Measurements from ENCODE around the gene FBXO31. TPM values are rescaled to one million over a fixed set of nuclear protein-coding genes. Genes with fewer than 3 reads are reported as not detected.
"Not testable (repeated sequence)": the region's sequence is repeated elsewhere in the genome, so short reads cannot be mapped to it uniquely, and the experiment has no call there.

The FBXO31 gene
- total RNA-seq, 2 experiments from 2014 or later = 35.7 to 38.9 TPM

DNA sequence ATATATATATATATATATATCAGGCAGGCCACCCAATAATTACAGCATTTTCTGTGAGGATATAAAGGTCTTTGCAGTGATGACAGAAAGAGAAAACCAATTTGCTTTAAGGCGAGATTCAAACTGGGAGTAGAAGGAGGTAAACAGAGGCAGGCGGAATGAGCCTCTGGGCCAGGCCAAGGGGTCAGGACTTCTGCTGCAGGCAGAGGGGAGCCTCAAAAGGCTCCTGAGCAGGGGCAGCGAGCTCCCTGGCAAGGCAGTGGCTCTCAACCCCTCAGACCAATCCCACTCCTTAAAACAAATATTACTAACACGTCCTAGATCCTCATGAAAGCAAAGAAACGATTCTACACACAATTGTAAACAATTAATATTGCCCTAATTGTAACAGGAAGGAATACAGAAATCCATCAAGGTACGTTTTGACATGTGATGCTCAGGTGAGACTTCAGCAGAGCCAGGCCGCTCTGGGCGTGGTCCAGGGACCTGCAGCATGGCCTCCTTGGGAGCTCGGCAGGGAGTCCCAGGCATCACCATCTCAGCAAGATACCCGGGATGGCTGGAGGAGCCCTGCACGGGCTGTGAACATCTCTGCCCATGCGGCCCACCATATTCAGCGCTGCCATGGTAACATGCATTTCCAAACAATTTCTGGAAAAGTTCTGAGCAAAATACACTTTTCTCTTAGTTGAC is 18.4 kb downstream of the FBXO31 start:
- no peak for ATAC-seq (ENCODE audit: poor library complexity)
- Mint-ChIP-seq H3K4me3 (no peak overlapping the region), H3K36me3 (ENCODE audit: low read depth) (peaks cover 59% of the 10 kb centered on the region), H3K27me3 (no peaks in the 10 kb centered on the region), H3K27ac (peak overlapping the region; percentile 36), H3K9me3 (no peaks in the 10 kb centered on the region), H3K4me1 (ENCODE audit: low read depth) (peaks cover 34% of the 10 kb centered on the region)
- peaks cover 17% of the 10 kb centered on the region for H3K4me1 ChIP-seq (ENCODE audit: insufficient read depth, low read length)
- DNase-seq = no peak
- ChIA-PET CTCF (no interaction called here), POLR2A (no interaction called here)
- H3K27ac ChIP-seq (ENCODE audit: low read depth in 1 of 2, low read length in 2 of 2) = no peak overlapping the region
- no peak overlapping the region for H3K4me3 ChIP-seq (ENCODE audit: low read length)
- TF ChIP-seq, protein P1, sequence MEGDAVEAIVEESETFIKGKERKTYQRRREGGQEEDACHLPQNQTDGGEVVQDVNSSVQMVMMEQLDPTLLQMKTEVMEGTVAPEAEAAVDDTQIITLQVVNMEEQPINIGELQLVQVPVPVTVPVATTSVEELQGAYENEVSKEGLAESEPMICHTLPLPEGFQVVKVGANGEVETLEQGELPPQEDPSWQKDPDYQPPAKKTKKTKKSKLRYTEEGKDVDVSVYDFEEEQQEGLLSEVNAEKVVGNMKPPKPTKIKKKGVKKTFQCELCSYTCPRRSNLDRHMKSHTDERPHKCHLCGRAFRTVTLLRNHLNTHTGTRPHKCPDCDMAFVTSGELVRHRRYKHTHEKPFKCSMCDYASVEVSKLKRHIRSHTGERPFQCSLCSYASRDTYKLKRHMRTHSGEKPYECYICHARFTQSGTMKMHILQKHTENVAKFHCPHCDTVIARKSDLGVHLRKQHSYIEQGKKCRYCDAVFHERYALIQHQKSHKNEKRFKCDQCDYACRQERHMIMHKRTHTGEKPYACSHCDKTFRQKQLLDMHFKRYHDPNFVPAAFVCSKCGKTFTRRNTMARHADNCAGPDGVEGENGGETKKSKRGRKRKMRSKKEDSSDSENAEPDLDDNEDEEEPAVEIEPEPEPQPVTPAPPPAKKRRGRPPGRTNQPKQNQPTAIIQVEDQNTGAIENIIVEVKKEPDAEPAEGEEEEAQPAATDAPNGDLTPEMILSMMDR (IDR thresholded peaks at IDR 0.05) = no peak
- peaks cover 41% of the 10 kb centered on the region for H3K36me3 ChIP-seq (ENCODE audit: insufficient read depth, low read length)
- no peaks in the 10 kb centered on the region for H3K9me3 ChIP-seq (ENCODE audit: control insufficient read depth in 1 of 2, insufficient read depth in 1 of 2, low read length in 2 of 2)
- intact Hi-C loops (cut with DNase I, micrococcal nuclease) = no loop called here
- H3K27me3 ChIP-seq (ENCODE audit: control insufficient read depth in 1 of 2, insufficient read depth in 2 of 2, low read length in 2 of 2) = no peaks in the 10 kb centered on the region

DNA sequence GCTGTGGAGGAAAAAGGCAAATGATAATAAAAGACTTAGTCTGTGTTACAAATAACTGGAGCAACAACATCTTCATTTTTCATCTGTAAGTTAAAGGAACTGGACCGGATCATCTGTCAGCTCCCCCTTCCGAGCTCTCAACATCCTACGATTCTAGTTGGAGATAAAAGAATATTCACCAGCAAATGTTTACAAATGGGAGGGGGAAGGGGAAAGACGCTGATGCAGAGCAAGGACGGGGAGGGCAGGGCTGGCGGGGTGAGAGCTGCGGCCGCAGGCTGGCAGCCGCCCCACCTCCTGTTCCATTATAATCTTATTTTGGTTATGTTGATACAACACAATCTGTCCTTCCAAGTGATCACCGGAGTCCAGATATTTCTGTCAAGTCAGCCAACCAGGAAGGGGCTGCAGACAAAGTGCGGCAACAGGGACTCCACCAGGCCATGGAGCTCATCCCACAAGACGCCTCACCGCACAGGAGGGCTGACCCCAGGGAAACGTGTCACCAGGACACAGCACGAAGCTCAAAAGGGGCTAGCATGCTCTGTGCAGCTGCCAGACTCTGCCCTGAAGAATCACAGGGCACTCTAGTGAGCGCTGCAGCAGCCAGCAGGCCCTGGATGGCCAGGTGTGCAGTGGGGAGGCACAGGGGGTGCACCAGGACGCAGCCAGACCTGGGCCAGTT is 19.7 kb downstream of the FBXO31 start:
- Histone ChIP-seq H3K27me3 (ENCODE audit: control insufficient read depth in 1 of 2, insufficient read depth in 2 of 2, low read length in 2 of 2) (no peaks in the 10 kb centered on the region), H3K4me1 (ENCODE audit: insufficient read depth, low read length) (peaks cover 15% of the 10 kb centered on the region), H3K9me3 (ENCODE audit: control insufficient read depth in 1 of 2, insufficient read depth in 1 of 2, low read length in 2 of 2) (no peaks in the 10 kb centered on the region), H3K27ac (ENCODE audit: low read depth in 1 of 2, low read length in 2 of 2) (no peak overlapping the region), H3K36me3 (ENCODE audit: insufficient read depth, low read length) (peaks cover 53% of the 10 kb centered on the region), H3K4me3 (ENCODE audit: low read length) (no peak overlapping the region)
- Mint-ChIP-seq H3K9me3 (no peaks in the 10 kb centered on the region), H3K27me3 (no peaks in the 10 kb centered on the region), H3K4me1 (ENCODE audit: low read depth) (peaks cover 28% of the 10 kb centered on the region), H3K4me3 (no peak overlapping the region), H3K36me3 (ENCODE audit: low read depth) (peaks cover 72% of the 10 kb centered on the region), H3K27ac (no peak overlapping the region)
- ChIA-PET CTCF (no interaction called here), POLR2A (interaction anchor here (1.5 kb wide), 1 partner anchor 20 kb away, joined by 3 read pairs; the partner anchor contains the start of gene FBXO31)
- ATAC-seq (ENCODE audit: poor library complexity) (no peak), DNase-seq (no peak)
- intact Hi-C loops (cut with DNase I, micrococcal nuclease) = no loop called here
- TF ChIP-seq, protein P1 (IDR thresholded peaks at IDR 0.05) = no peak

DNA sequence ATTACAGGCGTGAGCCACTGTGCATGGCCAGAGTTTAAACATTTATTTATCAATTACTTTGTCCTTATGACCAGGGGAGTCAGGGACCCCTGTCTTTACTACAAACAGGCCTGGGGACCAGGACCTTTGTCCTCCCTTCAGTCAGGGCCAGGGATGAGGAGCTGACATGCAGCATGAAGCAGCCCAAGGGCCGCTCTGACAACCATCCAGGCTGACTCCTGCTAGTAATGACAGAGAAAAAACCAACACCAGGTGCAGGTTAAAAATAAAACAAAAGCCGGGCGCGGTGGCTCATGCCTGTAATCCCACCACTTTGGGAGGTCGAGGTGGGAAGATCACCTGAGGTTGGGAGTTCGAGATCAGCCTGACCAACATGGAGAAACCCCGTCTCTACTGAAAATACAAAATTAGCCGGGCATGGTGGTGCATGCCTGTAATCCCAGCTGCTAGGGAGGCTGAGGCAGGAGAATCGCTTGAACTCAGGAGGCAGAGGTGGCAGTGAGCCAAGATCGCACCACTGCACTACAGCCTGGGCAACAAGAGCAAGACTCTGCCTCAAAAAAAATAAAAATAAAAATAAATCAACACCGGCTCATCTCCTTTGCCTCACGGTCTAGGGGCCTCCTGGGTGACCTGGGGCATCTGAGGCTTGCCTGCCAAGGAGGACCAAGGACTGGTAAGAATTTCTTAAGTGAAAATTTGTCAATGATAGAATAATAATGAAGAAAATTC is 20.6 kb downstream of the FBXO31 start:
- CTCF ChIA-PET; H3K27me3 Mint-ChIP-seq; H3K27ac ChIP-seq (ENCODE audit: low read depth in 1 of 2, low read length in 2 of 2); H3K4me3 Mint-ChIP-seq; DNase-seq; H3K27ac Mint-ChIP-seq; H3K9me3 Mint-ChIP-seq; H3K9me3 ChIP-seq (ENCODE audit: control insufficient read depth in 1 of 2, insufficient read depth in 1 of 2, low read length in 2 of 2); H3K27me3 ChIP-seq (ENCODE audit: control insufficient read depth in 1 of 2, insufficient read depth in 2 of 2, low read length in 2 of 2); H3K4me3 ChIP-seq (ENCODE audit: low read length); ATAC-seq (ENCODE audit: poor library complexity); intact Hi-C loops (cut with DNase I, micrococcal nuclease): not testable (repeated sequence)
- POLR2A ChIA-PET = interaction anchor here (1.5 kb wide), 1 partner anchor 21 kb away, joined by 3 read pairs; the partner anchor contains the start of gene FBXO31
- Histone ChIP-seq H3K36me3 (ENCODE audit: insufficient read depth, low read length) (peaks cover 62% of the 10 kb centered on the region), H3K4me1 (ENCODE audit: insufficient read depth, low read length) (peaks cover 12% of the 10 kb centered on the region)
- Mint-ChIP-seq H3K4me1 (ENCODE audit: low read depth) (peaks cover 24% of the 10 kb centered on the region), H3K36me3 (ENCODE audit: low read depth) (peaks cover 76% of the 10 kb centered on the region)

Data from CD4-positive, alpha-beta T cell (primary cell).